OCI-LY7 (cell line): Measurements from ENCODE around the gene RAD51AP2. TPM values are rescaled to one million over a fixed set of nuclear protein-coding genes. Genes with fewer than 3 reads are reported as not detected.

ENCODE experiments used
- BruUV-seq: library from RNA; stranded (reverse); fragments of 400-500 nt; replicated peaks from 2 replicates; lab custom pipeline; 2021; lab: Mats Ljungman, UMichigan
- CTCF ChIA-PET: fragments of 300-600 bp; sonication (Branson Sonifier 250); formaldehyde crosslinking; loops from one replicate; lab custom pipeline; 2022; ENCODE audit warnings: antibody characterized with exemption; ENCODE audit not compliant: unreplicated experiment; lab: Charles Lee
- POLR2A ChIA-PET: fragments of 300-600 bp; sonication (Branson Sonifier 250); formaldehyde crosslinking; loops from one replicate; lab custom pipeline; 2022; ENCODE audit warnings: antibody characterized with exemption; lab: Charles Lee
- DNase-seq: peaks from one replicate; pipeline ENCODE4 v3.0.0-alpha.2; 2015; ENCODE audit warnings: low spot score
- H2AFZ ChIP-seq: fragments of 200-600 bp; sonication (generic), shearing (Covaris generic); 2 replicates; pipeline ENCODE4 v1.6.1; 2014; ENCODE audit warnings: mild to moderate bottlenecking, antibody characterized with exemption, low read length, moderate library complexity
- H3K27ac ChIP-seq: fragments of 200-600 bp; sonication (generic); 2 replicates; pipeline ENCODE4 v1.5.1; 2014; ENCODE audit warnings: mixed run types, low read depth, mild to moderate bottlenecking, moderate library complexity, low read length, inconsistent platforms; ENCODE audit not compliant: poor library complexity, severe bottlenecking
- H3K36me3 ChIP-seq: fragments of 200-600 bp; sonication (generic); 2 replicates; pipeline ENCODE4 v1.6.1; 2014; ENCODE audit warnings: mild to moderate bottlenecking, antibody characterized with exemption, low read length, moderate library complexity, mixed read lengths; ENCODE audit not compliant: insufficient read depth
- H3K4me1 ChIP-seq: fragments of 200-600 bp; sonication (generic); 2 replicates; pipeline ENCODE4 v1.5.1; 2014; ENCODE audit warnings: mild to moderate bottlenecking, low read length; ENCODE audit not compliant: insufficient read depth, poor library complexity, severe bottlenecking
- H3K4me2 ChIP-seq: fragments of 200-600 bp; sonication (generic); 2 replicates; pipeline ENCODE4 v1.6.1; 2014; ENCODE audit warnings: mild to moderate bottlenecking, low read length
- H3K4me3 ChIP-seq: fragments of 200-600 bp; sonication (generic); 2 replicates; pipeline ENCODE4 v1.5.1; 2014; ENCODE audit warnings: mild to moderate bottlenecking, low read depth, low read length; ENCODE audit not compliant: poor library complexity, severe bottlenecking
- H3K79me2 ChIP-seq: fragments of 200-600 bp; sonication (generic); 2 replicates; pipeline ENCODE4 v1.6.1; 2016; ENCODE audit warnings: low read depth, mild to moderate bottlenecking, low read length, moderate library complexity, mixed read lengths; ENCODE audit not compliant: insufficient read depth
- H3K9me2 ChIP-seq: fragments of 200-600 bp; sonication (generic); 2 replicates; pipeline ENCODE4 v1.6.1; 2016; ENCODE audit warnings: mild to moderate bottlenecking, low read length, mixed read lengths; ENCODE audit not compliant: insufficient read depth
- H3K9me3 ChIP-seq: fragments of 200-600 bp; sonication (generic); 2 replicates; pipeline ENCODE4 v1.6.1; 2014; ENCODE audit warnings: mild to moderate bottlenecking, mixed run types, low read length, mixed read lengths
- H4K20me1 ChIP-seq: fragments of 200-600 bp; sonication (generic); 2 replicates; pipeline ENCODE4 v1.6.1; 2014; ENCODE audit warnings: mild to moderate bottlenecking, antibody characterized with exemption, low read length, moderate library complexity, mixed read lengths; ENCODE audit not compliant: insufficient read depth
- CTCF ChIP-seq: fragments of 200-600 bp; sonication (generic); conservative IDR thresholded peaks from 2 replicates; pipeline ENCODE4 v1.5.1; 2014; ENCODE audit warnings: mild to moderate bottlenecking, antibody characterized with exemption, low read length, moderate library complexity, mixed read lengths
- EZH2phosphoT487 ChIP-seq: fragments of 200-600 bp; sonication (generic); IDR thresholded peaks from 2 replicates; pipeline ENCODE4 v1.6.1; 2018; ENCODE audit warnings: low read depth, borderline replicate concordance, mild to moderate bottlenecking, mixed run types, antibody characterized with exemption, low read length, moderate library complexity, mixed read lengths
- intact Hi-C: fragments of 100-400 bp; cut with micrococcal nuclease; formaldehyde crosslinking; loops from one replicate; pipeline ENCODE4 v1.10.0; 2022; ENCODE audit not compliant: unreplicated experiment
- total RNA-seq, 2 experiments: library from RNA; depleted of rRNA in 1 of 2; stranded (reverse); fragments of >200 nt in 1 of 2; shearing (Covaris generic) in 1 of 2; gene quantifications; 2 replicates each; pipeline ENCODE4 v1.2.3, GENCODE V29; 2014 to 2022

Gene RAD51AP2
- total RNA-seq, 2 experiments from 2014 or later = 0.35 TPM; not detected in 1

- H2AFZ ChIP-seq = no peak overlapping the region
- POLR2A ChIA-PET = interaction anchor here (0.8 to 1.0 kb wide), 3 partner anchors 9 to 149 kb away, joined by 3 to 4 read pairs (median 3); no protein-coding TSS in a partner anchor
- intact Hi-C loops = no loop called here
Observed at GRCh38 chr2:17520761-17521160, 2.5 kb upstream of the RAD51AP2 start.

GRCh38 chr2:17519486-17519885 is 1.2 kb upstream of the RAD51AP2 start:
- Histone ChIP-seq H3K4me3 (no peak overlapping the region), H3K9me2 (no peaks in the 10 kb centered on the region), H4K20me1 (no peaks in the 10 kb centered on the region), H3K79me2 (no peaks in the 10 kb centered on the region), H3K4me1 (peaks cover 33% of the 10 kb centered on the region), H3K27ac (no peak overlapping the region), H3K4me2 (no peak overlapping the region), H3K9me3 (no peaks in the 10 kb centered on the region), H3K36me3 (no peaks in the 10 kb centered on the region), H2AFZ (no peak overlapping the region)
- no TSS peak for BruUV-seq
- CTCF ChIA-PET = no interaction called here
- DNase-seq = no peak
- TF ChIP-seq EZH2phosphoT487 (no peak), CTCF (no peak)
- POLR2A ChIA-PET = interaction anchor here (0.6 kb wide), 1 partner anchor 1627 kb away, joined by 3 read pairs; no protein-coding TSS in a partner anchor
- intact Hi-C loops = loop anchor here (5.0 to 10.0 kb wide), 3 partner anchors 233 to 892 kb away; partner anchors contain the start of genes GEN1 and SMC6

More at GRCh38 chr2:17520761-17521160, 2.5 kb upstream of the RAD51AP2 start:
- CTCF ChIA-PET = no interaction called here
- Histone ChIP-seq H3K4me2 (no peak overlapping the region), H3K9me2 (no peaks in the 10 kb centered on the region), H3K4me1 (peaks cover 22% of the 10 kb centered on the region), H4K20me1 (no peaks in the 10 kb centered on the region), H3K36me3 (no peaks in the 10 kb centered on the region), H3K4me3 (no peak overlapping the region), H3K79me2 (no peaks in the 10 kb centered on the region), H3K9me3 (no peaks in the 10 kb centered on the region), H3K27ac (no peak overlapping the region)
- TF ChIP-seq EZH2phosphoT487 = no peak
- no peak for TF ChIP-seq CTCF
- no peak for DNase-seq
- no TSS peak for BruUV-seq
